Stimulated activated CD8-positive, alpha-beta memory T cell treated with anti-CD3 and anti-CD28 coated beads, Interleukin-4, amount 100 ng/mL, for 24 hours (primary cell): ENCODE data around the gene FGFRL1.

Source experiments
- DNase-seq: peaks from one replicate; pipeline ENCODE4 v3.0.0-alpha.2; 2020; ENCODE audit warnings: low read depth

Gene FGFRL1

GRCh38 chr4:1023075-1023640 lies 11.7 kb downstream of the FGFRL1 start:
- no peak for DNase-seq

GRCh38 chr4:1023895-1024740 lies 12.7 kb downstream of the FGFRL1 start:
- no peak for DNase-seq

GRCh38 chr4:1024882-1025545 lies 13.6 kb downstream of the FGFRL1 start:
- DNase-seq: no peak

- peak; percentile 26 for DNase-seq
These were observed 14.7 kb downstream of the FGFRL1 start for GRCh38 chr4:1026115-1026514.

- DNase-seq: no peak
These were observed 15.9 kb downstream of the FGFRL1 start for GRCh38 chr4:1027219-1027914.

GRCh38 chr4:1027915-1028238 lies 16.5 kb downstream of the FGFRL1 start:
- DNase-seq: no peak

GRCh38 chr4:1028574-1029220 lies 17.3 kb downstream of the FGFRL1 start:
- no peak for DNase-seq

- no peak for DNase-seq
These were observed 18.1 kb downstream of the FGFRL1 start for GRCh38 chr4:1029529-1029928.

- DNase-seq: no peak
These were observed 18.6 kb downstream of the FGFRL1 start for GRCh38 chr4:1030031-1030430.

GRCh38 chr4:1030559-1030958 lies 19.1 kb downstream of the FGFRL1 start:
- no peak for DNase-seq

GRCh38 chr4:1031346-1031745 lies 19.9 kb downstream of the FGFRL1 start:
- no peak for DNase-seq

GRCh38 chr4:1031956-1032795 lies 20.8 kb downstream of the FGFRL1 start:
- no peak for DNase-seq

GRCh38 chr4:1032861-1033260 lies 21.4 kb downstream of the FGFRL1 start:
- no peak for DNase-seq

GRCh38 chr4:1033840-1034551 lies 22.6 kb downstream of the FGFRL1 start:
- no peak for DNase-seq

GRCh38 chr4:1035510-1035909 lies 24.1 kb downstream of the FGFRL1 start:
- DNase-seq: no peak

- DNase-seq: no peak
These were observed 24.7 kb downstream of the FGFRL1 start for GRCh38 chr4:1036095-1036494.

GRCh38 chr4:1036976-1037810 lies 25.8 kb downstream of the FGFRL1 start:
- DNase-seq: no peak

- no peak for DNase-seq
These were observed 27.6 kb downstream of the FGFRL1 start for GRCh38 chr4:1038948-1039492.
